ENCODE data around the gene AUTS2. TPM values are rescaled to one million over a fixed set of nuclear protein-coding genes. Genes with fewer than 3 reads are reported as not detected.

The AUTS2 gene
- total RNA-seq, 1 experiment from 2014 or later: 256 TPM

- H3K27me3 ChIP-seq (ENCODE audit: insufficient read depth, low read length): no peaks in the 10 kb centered on the region
- no peak overlapping the region for H2AFZ ChIP-seq (ENCODE audit: low read length)
- H2BK5ac ChIP-seq (ENCODE audit: insufficient read length, low read length): no peak overlapping the region
- no peak overlapping the region for H4K91ac ChIP-seq (ENCODE audit: insufficient read length, low read depth, low read length)
- no peak overlapping the region for H3K56ac ChIP-seq (ENCODE audit: insufficient read length, low read depth, low read length)
- H3K27ac ChIP-seq (ENCODE audit: insufficient read length, low read depth, low read length): no peak overlapping the region
- Mint-ChIP-seq H3K4me1 (peaks cover 0 to 4% of the 10 kb centered on the region in 2 experiments; a peak in 1 of 4 replicates), H3K36me3 (ENCODE audit: insufficient read depth in 1 of 3, low read depth in 3 of 3) (no peaks in the 10 kb centered on the region), H3K4me3 (no peak overlapping the region), H3K27ac (no peak overlapping the region; a peak in 1 of 7 replicates), H3K9me3 (no peaks in the 10 kb centered on the region), H3K27me3 (ENCODE audit: low read depth) (no peaks in the 10 kb centered on the region)
- no peaks in the 10 kb centered on the region for H3K4me1 ChIP-seq (ENCODE audit: insufficient read depth, low read length)
- no peak overlapping the region for H2BK20ac ChIP-seq (ENCODE audit: low read depth, low read length, poor library complexity, severe bottlenecking)
- H3K79me1 ChIP-seq (ENCODE audit: insufficient read depth, low read depth, low read length, poor library complexity, severe bottlenecking): no peaks in the 10 kb centered on the region
- no peak overlapping the region for H2BK15ac ChIP-seq (ENCODE audit: low read depth, low read length)
- H3K9me3 ChIP-seq (ENCODE audit: control insufficient read depth, low read depth, low read length): no peaks in the 10 kb centered on the region
- DNase-seq: no peak
- no peak overlapping the region for H3K14ac ChIP-seq (ENCODE audit: insufficient read depth, low read length)
- no CpG with 5 or more reads among the region's 6 CpGs for WGBS (ENCODE audit: extremely low coverage, insufficient read length, low lambda C conversion rate)
- H2BK12ac ChIP-seq (ENCODE audit: insufficient read length, low read depth, low read length): no peak overlapping the region
- H3K79me2 ChIP-seq (ENCODE audit: insufficient read depth, low read length): no peaks in the 10 kb centered on the region
- no peak overlapping the region for H3K23ac ChIP-seq (ENCODE audit: insufficient read length, low read depth, low read length)
- no peak overlapping the region for H4K8ac ChIP-seq (replicated peaks; ENCODE audit: insufficient read length, low read depth, low read length)
- no peak overlapping the region for H3K9ac ChIP-seq (ENCODE audit: extremely low read depth, insufficient read length, low read length)
- no peak overlapping the region for H2AK5ac ChIP-seq (ENCODE audit: insufficient read length, low read length)
- H3K4me2 ChIP-seq (ENCODE audit: insufficient read depth, insufficient read length, low read length): no peak overlapping the region
- H3K23me2 ChIP-seq (ENCODE audit: insufficient read length, low read depth, low read length, poor library complexity, severe bottlenecking): no peaks in the 10 kb centered on the region
- no peaks in the 10 kb centered on the region for H4K20me1 ChIP-seq (ENCODE audit: control insufficient read depth, insufficient read depth, insufficient read length)
- no peak overlapping the region for H3T11ph ChIP-seq (ENCODE audit: low read length)
- H3K18ac ChIP-seq (ENCODE audit: insufficient read length, low read depth, low read length): no peak overlapping the region
- no peak overlapping the region for H3K4ac ChIP-seq (ENCODE audit: low read depth, low read length)
- no peak overlapping the region for H2BK120ac ChIP-seq (ENCODE audit: low read depth, low read length, poor library complexity, severe bottlenecking)
- H4K5ac ChIP-seq (ENCODE audit: insufficient read length, low read depth, low read length): no peak overlapping the region
- no peak for TF ChIP-seq CTCF (conservative IDR thresholded peaks at IDR 0.05)
Observed at GRCh38 chr7:69953136-69954067, 355.1 kb downstream of the AUTS2 start.

All from H9 (cell line).